Spinal cord (tissue), 4 donors: ENCODE measurements around the gene AFM. TPM values are rescaled to one million over a fixed set of nuclear protein-coding genes. Genes with fewer than 3 reads are reported as not detected.

Experiments
- polyA plus RNA-seq, 2 donors: library from polyadenylated mRNA; unstranded; fragments of 120-200 nt; gene quantifications; one replicate each; pipeline ENCODE4 v1.2.1, GENCODE V29; 2013; ENCODE audit not compliant: insufficient read length in 2 of 2
- small RNA-seq: library from RNA; depleted of rRNA; stranded (forward); fragments of <200 nt; gene quantifications from one replicate; pipeline ENCODE3, GENCODE V24; 2014; ENCODE audit warnings: low replicate concordance
- total RNA-seq, 2 donors: library from RNA; depleted of rRNA in 1 of 2; stranded (reverse); fragments of 120-200 nt in 1 of 2; fragments of >200 nt in 1 of 2; gene quantifications; one replicate each; pipeline versions ENCODE4 v1.2.3 to v1.2.4, GENCODE V29; 2013 to 2014

Gene AFM
- total and polyA plus RNA-seq, 4 donors = not detected

Small RNA genes within 50 kb of the gene (small RNA-seq; reads per million reads assigned to genes)
- not detected for gene AC074250.1

Other genes with a start within 250 kb of the AFM start
- gene ANKRD17, start 222.9 kb upstream of the AFM start, total RNA-seq = 10 to 100 TPM; 73.2 to 99.9 TPM
- 10 to 100 TPM; 67.0 to 74.6 TPM for gene ANKRD17, start 222.9 kb upstream of the AFM start, polyA plus RNA-seq
- gene ALB, start 77.5 kb upstream of the AFM start, total RNA-seq = 10 to 100 TPM in 1 of 2 donors, 1 to 10 TPM in 1; 1.3 to 44.9 TPM
- 1 to 10 TPM; 1.0 to 1.8 TPM for gene ALB, start 77.5 kb upstream of the AFM start, polyA plus RNA-seq
- 1 to 10 TPM in 1 of 2 donors, under 1 TPM in 1; 0.10 to 4.4 TPM for gene AFP, start 45.5 kb upstream of the AFM start, total RNA-seq
- gene AFP, start 45.5 kb upstream of the AFM start, polyA plus RNA-seq = 1 to 10 TPM; 2.7 to 8.4 TPM
- gene RASSF6, start 138.7 kb downstream of the AFM start, total RNA-seq = under 1 TPM; 0.28 to 0.89 TPM
- gene RASSF6, start 138.7 kb downstream of the AFM start, polyA plus RNA-seq = under 1 TPM; 0.30 to 0.35 TPM